ENCODE data around the gene CCDC3. TPM values are rescaled to one million over a fixed set of nuclear protein-coding genes. Genes with fewer than 3 reads are reported as not detected.

The CCDC3 gene
- total RNA-seq, 4 donors from 2014 or later: 7.9 to 40.6 (median 24.9) TPM

- peak; percentile 40 to 46 for DNase-seq
- H3K27ac ChIP-seq: peak overlapping the region; percentile 61 to 80
- H3K4me1 ChIP-seq: peaks cover 0 to 6% of the 10 kb centered on the region in 2 donors
These were observed 41.1 kb downstream of the CCDC3 start for GRCh38 chr10:12960334-12960898.

GRCh38 chr10:12958546-12959110 is 42.9 kb downstream of the CCDC3 start:
- Histone ChIP-seq H3K9me3 (no peaks in the 10 kb centered on the region), H3K4me3 (no peak overlapping the region), H3K4me1 (peaks cover 0 to 6% of the 10 kb centered on the region in 2 donors), H3K27me3 (no peaks in the 10 kb centered on the region), H3K27ac (peak overlapping the region in 1 of 2 donors; percentile 1), H3K36me3 (no peaks in the 10 kb centered on the region)
- intact Hi-C loops (cut with DNase I; ENCODE audit: low total_unique reads): no loop called here
- TF ChIP-seq CTCF (IDR thresholded peaks at IDR 0.05) (no peak), POLR2A (IDR thresholded peaks at IDR 0.05) (no peak)
- DNase-seq: no peak

More at GRCh38 chr10:12960334-12960898, 41.1 kb downstream of the CCDC3 start:
- intact Hi-C loops (cut with DNase I; ENCODE audit: low total_unique reads): no loop called here
- Histone ChIP-seq H3K36me3 (no peaks in the 10 kb centered on the region), H3K4me3 (peak overlapping the region in 1 of 2 donors; percentile 29), H3K9me3 (no peaks in the 10 kb centered on the region), H3K27me3 (no peaks in the 10 kb centered on the region)
- no peak for TF ChIP-seq CTCF (IDR thresholded peaks at IDR 0.05)
- TF ChIP-seq POLR2A (IDR thresholded peaks at IDR 0.05): no peak

GRCh38 chr10:12957081-12957480 is 44.4 kb downstream of the CCDC3 start:
- intact Hi-C loops (cut with DNase I; ENCODE audit: low total_unique reads): no loop called here
- Histone ChIP-seq H3K4me1 (peaks cover 0 to 2% of the 10 kb centered on the region in 2 donors), H3K36me3 (no peaks in the 10 kb centered on the region), H3K27ac (no peak overlapping the region), H3K27me3 (no peaks in the 10 kb centered on the region), H3K4me3 (no peak overlapping the region), H3K9me3 (no peaks in the 10 kb centered on the region)
- TF ChIP-seq POLR2A (IDR thresholded peaks at IDR 0.05) (no peak), CTCF (IDR thresholded peaks at IDR 0.05) (no peak)
- DNase-seq: no peak

- no peaks in the 10 kb centered on the region for H3K27me3 ChIP-seq
- no peak for TF ChIP-seq POLR2A (IDR thresholded peaks at IDR 0.05)
- TF ChIP-seq CTCF (IDR thresholded peaks at IDR 0.05): no peak
- no peaks in the 10 kb centered on the region for H3K9me3 ChIP-seq
- no peaks in the 10 kb centered on the region for H3K36me3 ChIP-seq
- no peak overlapping the region for H3K4me3 ChIP-seq
- no peaks in the 10 kb centered on the region for H3K4me1 ChIP-seq
- intact Hi-C loops (cut with DNase I; ENCODE audit: low total_unique reads): no loop called here
- H3K27ac ChIP-seq: no peak overlapping the region
- no peak for DNase-seq
These were observed 46.6 kb downstream of the CCDC3 start for GRCh38 chr10:12954866-12955265.

GRCh38 chr10:12950583-12951128 is 50.9 kb downstream of the CCDC3 start:
- intact Hi-C loops (cut with DNase I; ENCODE audit: low total_unique reads): no loop called here
- DNase-seq: no peak
- no peak overlapping the region for H3K27ac ChIP-seq
- no peaks in the 10 kb centered on the region for H3K9me3 ChIP-seq
- no peaks in the 10 kb centered on the region for H3K27me3 ChIP-seq
- no peaks in the 10 kb centered on the region for H3K4me1 ChIP-seq
- H3K36me3 ChIP-seq: no peaks in the 10 kb centered on the region
- TF ChIP-seq POLR2A (IDR thresholded peaks at IDR 0.05): no peak
- H3K4me3 ChIP-seq: no peak overlapping the region

All from uterus (tissue), 4 donors.